GM19463 (cell line): ENCODE measurements around the gene B3GNT5.

Experiments used
- ATAC-seq: cut with Tn5 transposase; IDR thresholded peaks from one replicate; pipeline ENCODE4 v1.9.1; 2021; ENCODE audit warnings: mild to moderate bottlenecking, moderate library complexity; ENCODE audit not compliant: unreplicated experiment

Gene B3GNT5

DNA sequence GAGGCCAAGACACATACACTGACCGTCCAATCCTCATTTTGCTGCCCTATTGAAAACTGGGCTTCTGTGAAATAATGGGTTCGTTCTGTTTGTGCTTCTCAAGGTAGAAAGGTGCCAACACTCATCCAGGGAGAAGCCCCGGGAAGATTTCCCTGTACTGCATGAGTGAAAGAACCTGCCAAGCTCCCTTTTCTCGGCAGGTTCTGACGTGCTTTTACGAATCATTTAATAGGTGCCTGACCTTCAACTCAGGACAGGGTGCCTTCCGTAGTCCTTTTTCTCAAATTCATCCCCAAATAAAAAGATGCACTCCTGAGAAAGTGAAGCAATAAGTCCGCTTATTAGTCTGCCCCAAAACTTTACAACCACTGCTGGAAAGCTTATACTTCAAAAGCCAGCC lies 64.2 kb downstream of the B3GNT5 start:
- ATAC-seq: no peak

DNA sequence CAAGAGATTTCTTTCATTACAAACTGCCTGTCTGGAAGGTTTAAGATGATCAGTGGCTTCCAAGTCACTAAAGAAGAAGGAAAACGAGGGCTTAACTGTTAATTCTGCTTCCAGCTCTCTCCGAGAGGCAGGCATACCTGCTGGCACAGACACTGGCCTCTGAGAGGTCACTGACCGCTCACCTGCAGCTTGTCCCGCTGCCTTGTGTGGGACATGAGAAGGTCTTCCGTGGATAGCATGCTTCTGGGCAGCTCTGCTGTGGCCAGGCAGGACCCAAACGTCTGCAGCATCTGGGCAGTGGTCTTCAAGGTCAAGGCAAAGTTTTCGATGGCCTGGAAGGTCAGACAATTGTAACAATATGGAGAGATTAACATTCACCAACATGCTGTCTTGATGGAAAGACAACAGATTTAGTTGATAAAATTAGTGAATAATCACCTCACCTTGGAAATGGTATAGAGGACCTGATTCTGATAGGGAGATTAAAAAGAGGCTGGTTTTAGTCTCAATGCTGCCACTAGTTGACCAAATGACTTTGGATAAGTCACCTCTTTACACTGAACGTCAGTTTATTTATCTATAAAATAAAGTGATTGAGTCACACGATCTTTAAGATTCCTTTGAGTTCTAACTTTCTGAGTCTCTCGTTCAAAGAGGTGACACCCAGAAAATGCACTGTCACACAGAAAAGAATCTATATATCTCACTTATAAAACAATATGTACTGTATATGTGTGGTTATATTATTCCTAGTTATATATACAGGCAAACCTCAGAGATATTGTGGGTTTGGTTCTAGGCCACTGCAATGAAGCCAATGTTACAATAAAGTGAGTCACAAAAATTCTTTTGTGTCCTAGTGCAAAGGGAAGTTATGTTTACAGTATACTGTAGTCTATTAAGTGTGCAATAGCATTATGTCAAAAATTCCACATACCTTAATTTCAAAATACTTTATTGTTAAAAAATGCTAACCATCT lies 65.1 kb downstream of the B3GNT5 start:
- ATAC-seq: no peak

- no peak for ATAC-seq
These were observed 65.8 kb downstream of the B3GNT5 start for GRCh38 chr3:183318877-183319276.

GRCh38 chr3:183319371-183319770 lies 66.3 kb downstream of the B3GNT5 start:
- ATAC-seq: no peak
